ENCODE data around the gene ASTN1.

GRCh38 chr1:176963181-176963580 lies 201.3 kb downstream of the ASTN1 start:
- TF ChIP-seq, protein P1, sequence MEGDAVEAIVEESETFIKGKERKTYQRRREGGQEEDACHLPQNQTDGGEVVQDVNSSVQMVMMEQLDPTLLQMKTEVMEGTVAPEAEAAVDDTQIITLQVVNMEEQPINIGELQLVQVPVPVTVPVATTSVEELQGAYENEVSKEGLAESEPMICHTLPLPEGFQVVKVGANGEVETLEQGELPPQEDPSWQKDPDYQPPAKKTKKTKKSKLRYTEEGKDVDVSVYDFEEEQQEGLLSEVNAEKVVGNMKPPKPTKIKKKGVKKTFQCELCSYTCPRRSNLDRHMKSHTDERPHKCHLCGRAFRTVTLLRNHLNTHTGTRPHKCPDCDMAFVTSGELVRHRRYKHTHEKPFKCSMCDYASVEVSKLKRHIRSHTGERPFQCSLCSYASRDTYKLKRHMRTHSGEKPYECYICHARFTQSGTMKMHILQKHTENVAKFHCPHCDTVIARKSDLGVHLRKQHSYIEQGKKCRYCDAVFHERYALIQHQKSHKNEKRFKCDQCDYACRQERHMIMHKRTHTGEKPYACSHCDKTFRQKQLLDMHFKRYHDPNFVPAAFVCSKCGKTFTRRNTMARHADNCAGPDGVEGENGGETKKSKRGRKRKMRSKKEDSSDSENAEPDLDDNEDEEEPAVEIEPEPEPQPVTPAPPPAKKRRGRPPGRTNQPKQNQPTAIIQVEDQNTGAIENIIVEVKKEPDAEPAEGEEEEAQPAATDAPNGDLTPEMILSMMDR (IDR thresholded peaks at IDR 0.05) = no peak
- no peak for TF ChIP-seq POLR2A (IDR thresholded peaks at IDR 0.05)

Data from heart left ventricle (tissue), 13 donors.